HG03520 (cell line): Measurements from ENCODE around the gene DMRTA1.
A peak's percentile ranks its signal among the peaks of the same experiment; 100 is the strongest.
"Not testable (repeated sequence)": the region's sequence is repeated elsewhere in the genome, so short reads cannot be mapped to it uniquely, and the experiment has no call there.

Source experiments
- ATAC-seq: cut with Tn5 transposase; IDR thresholded peaks from one replicate; pipeline ENCODE4 v1.9.1; 2021; ENCODE audit warnings: mild to moderate bottlenecking, moderate library complexity; ENCODE audit not compliant: unreplicated experiment

Gene DMRTA1

DNA sequence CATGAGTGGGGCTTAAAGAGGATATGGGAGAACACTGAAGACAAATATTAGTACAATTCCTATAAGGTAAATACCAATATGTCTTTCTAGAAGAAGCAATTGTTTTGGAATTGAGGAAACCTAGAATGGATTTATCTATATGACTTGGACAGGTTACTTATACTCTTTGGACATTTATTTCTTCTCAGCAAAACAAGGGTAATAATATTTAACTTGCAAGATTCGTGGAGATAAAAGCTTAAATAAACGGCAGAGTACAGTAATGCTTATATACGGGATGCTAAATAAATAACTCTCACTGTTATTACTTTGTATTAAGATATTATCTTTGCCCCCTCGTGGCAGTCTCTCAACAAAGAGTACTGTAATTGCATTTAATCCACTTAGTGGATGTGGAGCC lies 8.6 kb downstream of the DMRTA1 start:
- ATAC-seq = no peak

- no peak for ATAC-seq
These were observed 10.8 kb downstream of the DMRTA1 start for GRCh38 chr9:22457448-22457847.

DNA sequence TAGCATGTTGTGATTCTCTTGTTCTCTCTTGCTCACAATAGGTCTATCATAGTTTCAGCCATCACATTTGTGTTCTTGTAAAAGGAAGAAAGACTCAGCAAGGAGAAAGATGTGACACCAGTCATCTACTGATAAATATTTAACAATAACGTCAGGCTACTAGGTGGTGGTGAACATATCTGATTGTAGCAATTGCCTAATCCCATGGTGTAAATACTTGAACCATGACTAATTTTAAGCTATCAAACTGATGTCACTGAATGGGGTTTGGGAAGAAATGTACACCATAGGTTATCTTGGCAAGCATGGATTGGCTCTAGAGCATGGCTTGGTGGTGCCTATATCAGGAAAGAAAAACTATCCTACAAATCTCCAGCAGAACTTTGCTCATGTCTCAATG lies 16.6 kb downstream of the DMRTA1 start:
- no peak for ATAC-seq

DNA sequence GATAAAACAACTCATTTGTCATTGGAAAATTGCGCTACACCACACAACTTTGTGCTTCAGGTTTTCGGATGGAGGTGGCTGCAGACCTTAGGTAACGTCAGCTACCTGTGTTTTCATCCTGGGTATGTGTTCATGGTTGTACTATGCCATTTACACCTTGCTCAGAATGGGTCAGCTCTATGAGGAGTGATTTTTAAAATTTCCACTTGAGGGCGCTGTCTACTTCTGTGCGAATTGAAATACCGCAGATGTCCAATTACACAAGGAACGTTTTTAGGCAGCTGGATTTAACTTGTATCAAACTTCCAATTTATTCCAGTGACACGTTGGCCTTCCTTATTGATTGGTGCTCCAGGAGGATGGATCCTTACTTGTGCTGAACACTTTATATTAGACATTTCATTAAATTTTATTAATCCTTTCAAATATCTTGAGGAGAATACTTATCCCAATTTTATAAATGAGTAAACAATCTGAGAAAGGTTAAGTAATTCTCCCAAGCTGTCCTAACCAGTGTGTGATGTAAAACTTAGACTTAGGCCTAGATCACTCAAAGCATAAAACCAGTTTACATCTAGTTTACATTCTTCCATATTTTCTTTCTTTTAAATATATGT lies 23.4 kb downstream of the DMRTA1 start:
- ATAC-seq = peak; percentile 66

DNA sequence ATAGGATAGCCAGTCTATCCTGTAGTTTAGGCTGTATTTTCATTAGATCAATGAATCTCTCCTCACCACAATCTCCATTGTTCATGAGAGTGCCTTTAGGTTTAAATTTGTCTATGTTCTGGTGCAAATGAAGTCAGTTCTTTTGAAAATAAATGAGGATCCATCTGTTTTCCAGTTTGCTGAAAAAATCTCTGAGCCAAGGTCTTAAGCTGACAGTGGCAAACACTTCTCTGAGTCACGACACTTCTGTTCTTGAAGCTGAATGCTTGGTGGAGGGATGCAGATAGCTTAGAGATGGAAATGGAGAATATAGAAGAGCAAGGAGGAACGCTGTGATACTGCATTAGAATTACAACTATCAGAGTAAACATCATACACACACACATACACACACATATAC lies 34.9 kb downstream of the DMRTA1 start:
- no peak for ATAC-seq

- ATAC-seq = no peak
These were observed 37.0 kb downstream of the DMRTA1 start for GRCh38 chr9:22483528-22484070.

GRCh38 chr9:22496197-22496596 lies 49.6 kb downstream of the DMRTA1 start:
- not testable (repeated sequence) for ATAC-seq
